GM23338 (cell line): ENCODE data around the gene AMIGO1. TPM values are rescaled to one million over a fixed set of nuclear protein-coding genes. Genes with fewer than 3 reads are reported as not detected.

Source experiments
- ATAC-seq: fragments of 200-7000 bp; cut with Tn5 transposase; 3 replicates; pipeline ENCODE4 v1.9.1; 2020
- DNase-seq: peaks from one replicate; pipeline ENCODE4 v3.0.0-alpha.2; 2015; ENCODE audit warnings: low spot score
- H2AFZ ChIP-seq: fragments of 200-600 bp; sonication (generic); 2 replicates; pipeline ENCODE4 v1.8.0; 2016; ENCODE audit warnings: antibody characterized with exemption, mild to moderate bottlenecking, moderate library complexity
- H3F3A ChIP-seq: fragments of 200-600 bp; sonication (generic); replicated peaks from 2 replicates; pipeline ENCODE4 v1.8.0; 2017; ENCODE audit warnings: antibody characterized with exemption, mixed run types, low read depth
- H3K27ac ChIP-seq: fragments of 200-600 bp; sonication (generic); 2 replicates; pipeline ENCODE4 v1.6.1; 2016; ENCODE audit warnings: low read depth
- H3K27me3 ChIP-seq: fragments of 200-600 bp; sonication (generic); 2 replicates; pipeline ENCODE4 v1.8.0; 2016; ENCODE audit warnings: mild to moderate bottlenecking, mixed run types, moderate library complexity; ENCODE audit not compliant: insufficient read depth
- H3K36me3 ChIP-seq: fragments of 200-600 bp; sonication (generic); 2 replicates; pipeline ENCODE4 v1.8.0; 2016; ENCODE audit warnings: mild to moderate bottlenecking; ENCODE audit not compliant: insufficient read depth
- H3K4me1 ChIP-seq: fragments of 200-600 bp; sonication (generic); 2 replicates; pipeline ENCODE4 v1.8.0; 2016; ENCODE audit warnings: mild to moderate bottlenecking, moderate library complexity; ENCODE audit not compliant: insufficient read depth
- H3K4me2 ChIP-seq: fragments of 200-600 bp; sonication (generic); 2 replicates; pipeline ENCODE4 v1.7.1; 2017; ENCODE audit warnings: mixed run types
- H3K4me3 ChIP-seq: fragments of 200-600 bp; sonication (generic); 2 replicates; pipeline ENCODE4 v1.6.1; 2016; ENCODE audit warnings: mixed run types
- H3K79me2 ChIP-seq: fragments of 200-600 bp; sonication (generic); replicated peaks from 2 replicates; pipeline ENCODE4 v1.8.0; 2017; ENCODE audit warnings: mild to moderate bottlenecking; ENCODE audit not compliant: insufficient read depth
- H3K9me2 ChIP-seq: fragments of 200-600 bp; sonication (generic); 2 replicates; pipeline ENCODE4 v1.8.0; 2017; ENCODE audit not compliant: insufficient read depth
- H4K20me1 ChIP-seq: fragments of 200-600 bp; sonication (generic); replicated peaks from 2 replicates; pipeline ENCODE4 v1.8.0; 2017; ENCODE audit warnings: mild to moderate bottlenecking; ENCODE audit not compliant: insufficient read depth
- H3K27ac Mint-ChIP-seq: 2 replicates; pipeline ENCODE4 v1.8.0; 2020; ENCODE audit warnings: inconsistent platforms, mild to moderate bottlenecking, moderate library complexity, mixed read lengths
- H3K27me3 Mint-ChIP-seq: 3 replicates; pipeline ENCODE4 v1.8.0; 2022; ENCODE audit warnings: low read depth, mild to moderate bottlenecking, moderate library complexity, mixed read lengths, inconsistent platforms; ENCODE audit not compliant: insufficient read depth, poor library complexity
- H3K36me3 Mint-ChIP-seq: 3 replicates; pipeline ENCODE4 v1.8.0; 2021; ENCODE audit warnings: low read depth, mild to moderate bottlenecking, inconsistent platforms, moderate library complexity, mixed read lengths
- H3K4me1 Mint-ChIP-seq: 3 replicates; pipeline ENCODE4 v1.8.0; 2020; ENCODE audit warnings: mild to moderate bottlenecking, inconsistent platforms, mixed read lengths
- H3K4me3 Mint-ChIP-seq: 3 replicates; pipeline ENCODE4 v1.8.0; 2021; ENCODE audit warnings: moderate library complexity, mild to moderate bottlenecking, inconsistent platforms, mixed read lengths
- H3K9me3 Mint-ChIP-seq: 3 replicates; pipeline ENCODE4 v1.8.0; 2020; ENCODE audit warnings: moderate library complexity, mild to moderate bottlenecking, inconsistent platforms, mixed read lengths
- CREB1 ChIP-seq: fragments of 250-450 bp; sonication (Bioruptor Pico); IDR thresholded peaks from 2 replicates; pipeline ENCODE4 v1.5.0; 2020; ENCODE audit warnings: low read depth, mild to moderate bottlenecking, moderate library complexity
- EZH2 ChIP-seq: fragments of 200-600 bp; sonication (generic); IDR thresholded peaks from one replicate; pipeline ENCODE4 v1.8.0; 2017; ENCODE audit warnings: antibody characterized with exemption, mild to moderate bottlenecking, low read depth; ENCODE audit not compliant: unreplicated experiment
- EZH2phosphoT487 ChIP-seq: fragments of 200-600 bp; sonication (generic); IDR thresholded peaks from one replicate; pipeline ENCODE4 v1.8.1; 2018; ENCODE audit warnings: antibody characterized with exemption; ENCODE audit not compliant: unreplicated experiment
- JUNB ChIP-seq: IDR thresholded peaks from one replicate; pipeline ENCODE4 v1.6.1; 2016; ENCODE audit warnings: antibody characterized with exemption; ENCODE audit not compliant: unreplicated experiment
- NANOG ChIP-seq: IDR thresholded peaks from 2 replicates; pipeline ENCODE4 v1.6.1; 2016; ENCODE audit warnings: antibody characterized with exemption, borderline replicate concordance
- POLR2AphosphoS5 ChIP-seq: IDR thresholded peaks from 2 replicates; pipeline ENCODE4 v1.6.1; 2016; ENCODE audit warnings: antibody characterized with exemption, low read depth
- STAT1 ChIP-seq: IDR thresholded peaks from one replicate; pipeline ENCODE4 v1.6.1; 2016; ENCODE audit warnings: antibody characterized with exemption; ENCODE audit not compliant: unreplicated experiment
- ZNF114 ChIP-seq: fragments of 250-450 bp; sonication (Bioruptor Pico); IDR thresholded peaks from 2 replicates; pipeline ENCODE4 v1.5.0; 2020; ENCODE audit warnings: mild to moderate bottlenecking, moderate library complexity
- ZNF331 ChIP-seq: fragments of 250-450 bp; sonication (Bioruptor Pico); IDR thresholded peaks from 2 replicates; pipeline ENCODE4 v1.5.0; 2020; ENCODE audit warnings: low read depth, mild to moderate bottlenecking, moderate library complexity
- polyA plus RNA-seq: library from polyadenylated mRNA; unstranded; fragments of >200 nt; fragmentation: Nextera tagmentation; extraction: Ambion mirVana; gene quantifications from 2 replicates; pipeline ENCODE4 v1.2.1, GENCODE V29; 2016
- total RNA-seq: library from RNA; depleted of rRNA; stranded (reverse); fragments of >200 nt; shearing (Covaris generic); gene quantifications from 2 replicates; pipeline ENCODE4 v1.2.3, GENCODE V29; 2014
- TF ChIP-seq, protein P1 (sequence below): IDR thresholded peaks from one replicate; pipeline ENCODE4 v1.6.1; 2018; ENCODE audit warnings: antibody characterized with exemption; ENCODE audit not compliant: unreplicated experiment
- TF ChIP-seq, protein P2 (sequence below), 2 experiments: fragments of 200-600 bp in 1 of 2; sonication (generic) in 1 of 2; conservative IDR thresholded peaks; 2 replicates each; pipeline versions ENCODE4 v1.5.1 to v1.6.1; 2016 to 2017; ENCODE audit warnings: antibody characterized with exemption in 2 of 2, low read depth in 2 of 2, mild to moderate bottlenecking in 2 of 2, moderate library complexity in 1 of 2
- TF ChIP-seq, protein P3 (sequence below): fragments of 250-450 bp; sonication (Bioruptor Pico); IDR thresholded peaks from 2 replicates; pipeline ENCODE4 v1.5.0; 2020; ENCODE audit warnings: mild to moderate bottlenecking, moderate library complexity
- TF ChIP-seq, protein P4 (sequence below): IDR thresholded peaks from 2 replicates; pipeline ENCODE4 v1.6.1; 2016; ENCODE audit warnings: antibody characterized with exemption

Gene AMIGO1
- total and polyA plus RNA-seq, 2 experiments from 2014 or later = 0.53 to 3.8 TPM

DNA sequence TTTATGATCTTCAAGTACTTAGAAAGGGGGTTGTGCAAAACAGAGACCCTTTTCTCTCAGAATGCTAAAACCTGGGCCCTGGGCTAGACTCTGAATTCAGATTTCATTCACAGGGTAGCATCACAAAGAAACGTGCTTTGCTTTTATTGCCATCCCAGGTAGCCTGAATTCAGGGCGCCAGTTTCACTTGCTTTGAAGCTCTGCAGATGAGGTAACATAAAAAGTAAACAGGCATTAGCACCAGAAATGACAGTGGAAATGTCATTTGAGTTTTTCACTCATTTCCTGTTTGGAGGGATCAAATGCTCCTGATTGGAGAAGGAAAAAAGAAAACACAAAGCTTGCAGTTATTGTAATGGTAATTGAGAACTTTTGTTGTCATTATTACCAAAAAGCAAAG lies 40.6 kb downstream of the AMIGO1 start:
- Histone ChIP-seq H4K20me1 (no peaks in the 10 kb centered on the region; the same call in 1 of the 2 replicates), H3K27me3 (peaks cover 58% of the 10 kb centered on the region), H3K4me3 (0 out of 2 replicates have a peak overlapping the region, but pooled peaks have one; percentile 21), H3K36me3 (no peaks in the 10 kb centered on the region), H3K4me2 (peak overlapping the region; percentile 19), H3F3A (0 out of 2 replicates have a peak, but pooled peaks cover 5% of the 10 kb centered on the region), H3K79me2 (no peaks in the 10 kb centered on the region), H3K27ac (no peak overlapping the region), H3K4me1 (peaks cover 28% of the 10 kb centered on the region), H2AFZ (no peak overlapping the region), H3K9me2 (no peaks in the 10 kb centered on the region)
- ATAC-seq (no peak), DNase-seq (no peak)
- no peaks in the 10 kb centered on the region for H3K9me3 Mint-ChIP-seq
- no peak overlapping the region for H3K4me3 Mint-ChIP-seq
- no peaks in the 10 kb centered on the region; the same call in 2 of the 3 replicates for H3K36me3 Mint-ChIP-seq
- H3K4me1 Mint-ChIP-seq = peaks cover 19% of the 10 kb centered on the region
- no peak for TF ChIP-seq ZNF331 (CRISPR knock-in tag)
- TF ChIP-seq, protein P1, sequence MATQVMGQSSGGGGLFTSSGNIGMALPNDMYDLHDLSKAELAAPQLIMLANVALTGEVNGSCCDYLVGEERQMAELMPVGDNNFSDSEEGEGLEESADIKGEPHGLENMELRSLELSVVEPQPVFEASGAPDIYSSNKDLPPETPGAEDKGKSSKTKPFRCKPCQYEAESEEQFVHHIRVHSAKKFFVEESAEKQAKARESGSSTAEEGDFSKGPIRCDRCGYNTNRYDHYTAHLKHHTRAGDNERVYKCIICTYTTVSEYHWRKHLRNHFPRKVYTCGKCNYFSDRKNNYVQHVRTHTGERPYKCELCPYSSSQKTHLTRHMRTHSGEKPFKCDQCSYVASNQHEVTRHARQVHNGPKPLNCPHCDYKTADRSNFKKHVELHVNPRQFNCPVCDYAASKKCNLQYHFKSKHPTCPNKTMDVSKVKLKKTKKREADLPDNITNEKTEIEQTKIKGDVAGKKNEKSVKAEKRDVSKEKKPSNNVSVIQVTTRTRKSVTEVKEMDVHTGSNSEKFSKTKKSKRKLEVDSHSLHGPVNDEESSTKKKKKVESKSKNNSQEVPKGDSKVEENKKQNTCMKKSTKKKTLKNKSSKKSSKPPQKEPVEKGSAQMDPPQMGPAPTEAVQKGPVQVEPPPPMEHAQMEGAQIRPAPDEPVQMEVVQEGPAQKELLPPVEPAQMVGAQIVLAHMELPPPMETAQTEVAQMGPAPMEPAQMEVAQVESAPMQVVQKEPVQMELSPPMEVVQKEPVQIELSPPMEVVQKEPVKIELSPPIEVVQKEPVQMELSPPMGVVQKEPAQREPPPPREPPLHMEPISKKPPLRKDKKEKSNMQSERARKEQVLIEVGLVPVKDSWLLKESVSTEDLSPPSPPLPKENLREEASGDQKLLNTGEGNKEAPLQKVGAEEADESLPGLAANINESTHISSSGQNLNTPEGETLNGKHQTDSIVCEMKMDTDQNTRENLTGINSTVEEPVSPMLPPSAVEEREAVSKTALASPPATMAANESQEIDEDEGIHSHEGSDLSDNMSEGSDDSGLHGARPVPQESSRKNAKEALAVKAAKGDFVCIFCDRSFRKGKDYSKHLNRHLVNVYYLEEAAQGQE = no peak
- TF ChIP-seq EZH2 = no peak
- TF ChIP-seq, protein P2, sequence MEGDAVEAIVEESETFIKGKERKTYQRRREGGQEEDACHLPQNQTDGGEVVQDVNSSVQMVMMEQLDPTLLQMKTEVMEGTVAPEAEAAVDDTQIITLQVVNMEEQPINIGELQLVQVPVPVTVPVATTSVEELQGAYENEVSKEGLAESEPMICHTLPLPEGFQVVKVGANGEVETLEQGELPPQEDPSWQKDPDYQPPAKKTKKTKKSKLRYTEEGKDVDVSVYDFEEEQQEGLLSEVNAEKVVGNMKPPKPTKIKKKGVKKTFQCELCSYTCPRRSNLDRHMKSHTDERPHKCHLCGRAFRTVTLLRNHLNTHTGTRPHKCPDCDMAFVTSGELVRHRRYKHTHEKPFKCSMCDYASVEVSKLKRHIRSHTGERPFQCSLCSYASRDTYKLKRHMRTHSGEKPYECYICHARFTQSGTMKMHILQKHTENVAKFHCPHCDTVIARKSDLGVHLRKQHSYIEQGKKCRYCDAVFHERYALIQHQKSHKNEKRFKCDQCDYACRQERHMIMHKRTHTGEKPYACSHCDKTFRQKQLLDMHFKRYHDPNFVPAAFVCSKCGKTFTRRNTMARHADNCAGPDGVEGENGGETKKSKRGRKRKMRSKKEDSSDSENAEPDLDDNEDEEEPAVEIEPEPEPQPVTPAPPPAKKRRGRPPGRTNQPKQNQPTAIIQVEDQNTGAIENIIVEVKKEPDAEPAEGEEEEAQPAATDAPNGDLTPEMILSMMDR (conservative IDR thresholded peaks at IDR 0.05; ENCODE audit: low read depth in 2 of 2) = no peak
- no peak for TF ChIP-seq NANOG
- TF ChIP-seq, protein P3, sequence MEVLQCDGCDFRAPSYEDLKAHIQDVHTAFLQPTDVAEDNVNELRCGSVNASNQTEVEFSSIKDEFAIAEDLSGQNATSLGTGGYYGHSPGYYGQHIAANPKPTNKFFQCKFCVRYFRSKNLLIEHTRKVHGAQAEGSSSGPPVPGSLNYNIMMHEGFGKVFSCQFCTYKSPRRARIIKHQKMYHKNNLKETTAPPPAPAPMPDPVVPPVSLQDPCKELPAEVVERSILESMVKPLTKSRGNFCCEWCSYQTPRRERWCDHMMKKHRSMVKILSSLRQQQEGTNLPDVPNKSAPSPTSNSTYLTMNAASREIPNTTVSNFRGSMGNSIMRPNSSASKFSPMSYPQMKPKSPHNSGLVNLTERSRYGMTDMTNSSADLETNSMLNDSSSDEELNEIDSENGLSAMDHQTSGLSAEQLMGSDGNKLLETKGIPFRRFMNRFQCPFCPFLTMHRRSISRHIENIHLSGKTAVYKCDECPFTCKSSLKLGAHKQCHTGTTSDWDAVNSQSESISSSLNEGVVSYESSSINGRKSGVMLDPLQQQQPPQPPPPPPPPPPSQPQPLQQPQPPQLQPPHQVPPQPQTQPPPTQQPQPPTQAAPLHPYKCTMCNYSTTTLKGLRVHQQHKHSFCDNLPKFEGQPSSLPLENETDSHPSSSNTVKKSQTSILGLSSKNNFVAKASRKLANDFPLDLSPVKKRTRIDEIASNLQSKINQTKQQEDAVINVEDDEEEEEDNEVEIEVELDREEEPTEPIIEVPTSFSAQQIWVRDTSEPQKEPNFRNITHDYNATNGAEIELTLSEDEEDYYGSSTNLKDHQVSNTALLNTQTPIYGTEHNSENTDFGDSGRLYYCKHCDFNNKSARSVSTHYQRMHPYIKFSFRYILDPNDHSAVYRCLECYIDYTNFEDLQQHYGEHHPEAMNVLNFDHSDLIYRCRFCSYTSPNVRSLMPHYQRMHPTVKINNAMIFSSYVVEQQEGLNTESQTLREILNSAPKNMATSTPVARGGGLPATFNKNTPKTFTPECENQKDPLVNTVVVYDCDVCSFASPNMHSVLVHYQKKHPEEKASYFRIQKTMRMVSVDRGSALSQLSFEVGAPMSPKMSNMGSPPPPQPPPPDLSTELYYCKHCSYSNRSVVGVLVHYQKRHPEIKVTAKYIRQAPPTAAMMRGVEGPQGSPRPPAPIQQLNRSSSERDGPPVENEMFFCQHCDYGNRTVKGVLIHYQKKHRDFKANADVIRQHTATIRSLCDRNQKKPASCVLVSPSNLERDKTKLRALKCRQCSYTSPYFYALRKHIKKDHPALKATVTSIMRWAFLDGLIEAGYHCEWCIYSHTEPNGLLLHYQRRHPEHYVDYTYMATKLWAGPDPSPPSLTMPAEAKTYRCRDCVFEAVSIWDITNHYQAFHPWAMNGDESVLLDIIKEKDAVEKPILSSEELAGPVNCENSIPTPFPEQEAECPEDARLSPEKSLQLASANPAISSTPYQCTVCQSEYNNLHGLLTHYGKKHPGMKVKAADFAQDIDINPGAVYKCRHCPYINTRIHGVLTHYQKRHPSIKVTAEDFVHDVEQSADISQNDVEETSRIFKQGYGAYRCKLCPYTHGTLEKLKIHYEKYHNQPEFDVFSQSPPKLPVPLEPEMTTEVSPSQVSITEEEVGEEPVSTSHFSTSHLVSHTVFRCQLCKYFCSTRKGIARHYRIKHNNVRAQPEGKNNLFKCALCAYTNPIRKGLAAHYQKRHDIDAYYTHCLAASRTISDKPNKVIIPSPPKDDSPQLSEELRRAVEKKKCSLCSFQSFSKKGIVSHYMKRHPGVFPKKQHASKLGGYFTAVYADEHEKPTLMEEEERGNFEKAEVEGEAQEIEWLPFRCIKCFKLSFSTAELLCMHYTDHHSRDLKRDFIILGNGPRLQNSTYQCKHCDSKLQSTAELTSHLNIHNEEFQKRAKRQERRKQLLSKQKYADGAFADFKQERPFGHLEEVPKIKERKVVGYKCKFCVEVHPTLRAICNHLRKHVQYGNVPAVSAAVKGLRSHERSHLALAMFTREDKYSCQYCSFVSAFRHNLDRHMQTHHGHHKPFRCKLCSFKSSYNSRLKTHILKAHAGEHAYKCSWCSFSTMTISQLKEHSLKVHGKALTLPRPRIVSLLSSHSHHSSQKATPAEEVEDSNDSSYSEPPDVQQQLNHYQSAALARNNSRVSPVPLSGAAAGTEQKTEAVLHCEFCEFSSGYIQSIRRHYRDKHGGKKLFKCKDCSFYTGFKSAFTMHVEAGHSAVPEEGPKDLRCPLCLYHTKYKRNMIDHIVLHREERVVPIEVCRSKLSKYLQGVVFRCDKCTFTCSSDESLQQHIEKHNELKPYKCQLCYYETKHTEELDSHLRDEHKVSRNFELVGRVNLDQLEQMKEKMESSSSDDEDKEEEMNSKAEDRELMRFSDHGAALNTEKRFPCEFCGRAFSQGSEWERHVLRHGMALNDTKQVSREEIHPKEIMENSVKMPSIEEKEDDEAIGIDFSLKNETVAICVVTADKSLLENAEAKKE = no peak
- TF ChIP-seq POLR2AphosphoS5 = no peak
- TF ChIP-seq ZNF114 (CRISPR knock-in tag) = no peak
- no peak for TF ChIP-seq CREB1
- TF ChIP-seq EZH2phosphoT487 = no peak
- no peak for TF ChIP-seq STAT1
- no peak for TF ChIP-seq JUNB
- TF ChIP-seq, protein P4, sequence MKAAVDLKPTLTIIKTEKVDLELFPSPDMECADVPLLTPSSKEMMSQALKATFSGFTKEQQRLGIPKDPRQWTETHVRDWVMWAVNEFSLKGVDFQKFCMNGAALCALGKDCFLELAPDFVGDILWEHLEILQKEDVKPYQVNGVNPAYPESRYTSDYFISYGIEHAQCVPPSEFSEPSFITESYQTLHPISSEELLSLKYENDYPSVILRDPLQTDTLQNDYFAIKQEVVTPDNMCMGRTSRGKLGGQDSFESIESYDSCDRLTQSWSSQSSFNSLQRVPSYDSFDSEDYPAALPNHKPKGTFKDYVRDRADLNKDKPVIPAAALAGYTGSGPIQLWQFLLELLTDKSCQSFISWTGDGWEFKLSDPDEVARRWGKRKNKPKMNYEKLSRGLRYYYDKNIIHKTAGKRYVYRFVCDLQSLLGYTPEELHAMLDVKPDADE = no peak
- H3K27ac Mint-ChIP-seq = no peak overlapping the region
- H3K27me3 Mint-ChIP-seq = peaks cover 42% of the 10 kb centered on the region
